GM18502 (cell line): Measurements from ENCODE around the gene HDAC6.
A peak's percentile ranks its signal among the peaks of the same experiment; 100 is the strongest.
"Not testable (repeated sequence)": the region's sequence is repeated elsewhere in the genome, so short reads cannot be mapped to it uniquely, and the experiment has no call there.

ENCODE experiments used
- ATAC-seq: cut with Tn5 transposase; IDR thresholded peaks from one replicate; pipeline ENCODE4 v1.9.1; 2021; ENCODE audit warnings: mild to moderate bottlenecking; ENCODE audit not compliant: unreplicated experiment, poor library complexity

HDAC6 gene

DNA sequence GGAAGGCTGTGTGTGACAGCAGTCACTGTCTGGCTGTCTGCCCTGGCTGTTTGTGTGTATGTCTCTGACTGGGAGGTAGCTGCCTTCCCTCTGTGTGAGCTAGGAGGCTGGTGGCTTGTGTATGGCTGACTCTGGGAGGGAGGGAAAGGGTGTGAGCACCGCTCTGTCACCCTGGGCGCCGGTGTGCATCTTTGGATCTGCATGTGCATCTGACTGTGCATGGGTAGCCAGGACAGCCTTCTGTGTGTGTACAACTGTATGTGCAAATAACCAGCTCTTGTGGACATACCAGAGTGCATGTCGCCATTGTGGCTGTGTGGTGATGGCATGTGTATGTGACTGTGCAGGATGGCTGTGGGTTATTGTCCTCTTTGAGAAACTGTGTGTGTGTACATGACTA lies 17.0 kb downstream of the HDAC6 start:
- no peak for ATAC-seq

DNA sequence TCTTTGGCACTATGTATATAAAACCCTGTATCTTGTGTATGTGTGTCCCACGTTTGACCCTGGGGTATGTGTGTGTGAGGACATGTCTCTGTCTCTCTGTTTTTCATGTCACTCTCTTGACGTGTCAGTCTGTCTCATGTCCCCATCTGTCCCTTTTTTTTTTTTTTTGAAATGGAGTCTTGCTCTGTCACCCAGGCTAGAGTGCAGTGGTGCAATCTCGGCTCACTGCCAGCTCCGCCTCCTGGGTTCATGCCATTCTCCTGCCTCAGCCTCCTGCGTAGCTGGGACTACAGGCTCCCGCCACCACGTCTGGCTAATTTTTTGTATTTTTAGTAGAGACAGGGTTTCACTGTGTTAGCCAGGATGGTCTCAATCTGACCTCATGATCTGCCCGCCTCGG lies 17.5 kb downstream of the HDAC6 start:
- ATAC-seq, result not testable (repeated sequence)

- ATAC-seq, result no peak
These were observed 21.2 kb downstream of the HDAC6 start for GRCh38 chrX:48823053-48823452.

GRCh38 chrX:48824066-48824465 lies 22.2 kb downstream of the HDAC6 start:
- no peak for ATAC-seq

- ATAC-seq, result peak; percentile 44
These were observed 24.4 kb downstream of the HDAC6 start, which contains the start of gene ERAS for GRCh38 chrX:48826135-48826875. Gene ERAS, plus strand, starts transcription at chrX:48826513. Its CDS starts 2,611 bp downstream, at chrX:48829124.

GRCh38 chrX:48826876-48827653 lies 25.2 kb downstream of the HDAC6 start:
- ATAC-seq, result no peak

DNA sequence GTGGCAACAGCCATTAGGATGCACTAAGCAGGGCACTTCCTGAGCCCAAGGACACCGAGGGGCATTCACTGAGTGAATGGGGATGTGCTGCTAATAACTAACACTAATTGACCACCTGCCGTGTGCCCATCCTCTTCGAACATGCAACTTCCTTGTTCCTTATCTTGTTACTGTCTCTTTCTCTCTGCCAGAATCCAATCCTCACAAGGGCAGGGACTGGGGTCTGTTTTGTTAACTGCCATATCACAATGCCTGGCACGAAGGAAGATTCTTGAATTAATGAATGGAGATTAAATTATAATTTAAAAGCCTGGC lies 25.7 kb downstream of the HDAC6 start:
- no peak for ATAC-seq

DNA sequence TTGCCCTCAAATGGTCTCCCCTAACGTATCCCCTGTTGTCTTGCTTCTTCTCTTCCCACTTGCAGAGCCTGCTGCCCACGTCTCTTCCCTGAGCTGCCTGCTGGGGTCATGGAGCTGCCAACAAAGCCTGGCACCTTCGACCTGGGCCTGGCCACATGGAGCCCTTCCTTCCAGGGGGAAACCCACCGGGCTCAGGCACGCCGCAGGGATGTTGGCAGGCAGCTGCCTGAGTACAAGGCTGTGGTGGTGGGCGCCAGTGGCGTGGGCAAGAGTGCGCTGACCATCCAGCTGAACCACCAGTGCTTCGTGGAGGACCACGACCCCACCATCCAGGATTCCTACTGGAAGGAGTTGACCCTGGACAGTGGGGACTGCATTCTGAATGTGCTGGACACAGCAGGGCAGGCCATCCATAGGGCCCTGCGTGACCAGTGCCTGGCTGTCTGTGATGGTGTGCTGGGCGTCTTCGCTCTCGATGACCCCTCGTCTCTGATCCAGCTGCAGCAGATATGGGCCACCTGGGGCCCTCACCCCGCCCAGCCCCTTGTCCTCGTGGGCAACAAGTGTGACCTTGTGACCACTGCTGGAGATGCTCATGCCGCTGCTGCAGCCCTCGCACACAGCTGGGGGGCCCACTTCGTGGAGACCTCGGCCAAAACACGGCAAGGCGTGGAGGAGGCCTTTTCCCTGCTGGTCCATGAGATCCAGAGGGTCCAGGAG lies 27.3 kb downstream of the HDAC6 start:
- ATAC-seq, result no peak

GRCh38 chrX:48831136-48831908 lies 29.5 kb downstream of the HDAC6 start:
- ATAC-seq, result no peak

GRCh38 chrX:48831909-48832291 lies 30.0 kb downstream of the HDAC6 start:
- ATAC-seq, result no peak

GRCh38 chrX:48833542-48834138 lies 31.8 kb downstream of the HDAC6 start:
- no peak for ATAC-seq

DNA sequence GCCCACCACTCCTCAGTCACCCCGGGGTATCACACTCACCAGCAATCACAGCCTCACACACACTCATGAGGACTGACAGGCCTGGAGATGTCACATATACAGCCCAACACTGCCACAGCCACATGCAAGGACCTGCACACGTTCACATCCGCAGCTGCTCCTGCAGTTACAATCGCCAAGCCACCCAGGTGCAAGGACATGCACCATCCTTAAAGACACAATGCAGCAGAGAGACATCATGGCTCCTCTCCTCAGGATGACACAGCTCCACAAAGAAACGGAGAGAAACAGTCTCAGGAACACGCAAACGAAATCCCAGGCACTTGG lies 32.5 kb downstream of the HDAC6 start:
- ATAC-seq, result no peak

DNA sequence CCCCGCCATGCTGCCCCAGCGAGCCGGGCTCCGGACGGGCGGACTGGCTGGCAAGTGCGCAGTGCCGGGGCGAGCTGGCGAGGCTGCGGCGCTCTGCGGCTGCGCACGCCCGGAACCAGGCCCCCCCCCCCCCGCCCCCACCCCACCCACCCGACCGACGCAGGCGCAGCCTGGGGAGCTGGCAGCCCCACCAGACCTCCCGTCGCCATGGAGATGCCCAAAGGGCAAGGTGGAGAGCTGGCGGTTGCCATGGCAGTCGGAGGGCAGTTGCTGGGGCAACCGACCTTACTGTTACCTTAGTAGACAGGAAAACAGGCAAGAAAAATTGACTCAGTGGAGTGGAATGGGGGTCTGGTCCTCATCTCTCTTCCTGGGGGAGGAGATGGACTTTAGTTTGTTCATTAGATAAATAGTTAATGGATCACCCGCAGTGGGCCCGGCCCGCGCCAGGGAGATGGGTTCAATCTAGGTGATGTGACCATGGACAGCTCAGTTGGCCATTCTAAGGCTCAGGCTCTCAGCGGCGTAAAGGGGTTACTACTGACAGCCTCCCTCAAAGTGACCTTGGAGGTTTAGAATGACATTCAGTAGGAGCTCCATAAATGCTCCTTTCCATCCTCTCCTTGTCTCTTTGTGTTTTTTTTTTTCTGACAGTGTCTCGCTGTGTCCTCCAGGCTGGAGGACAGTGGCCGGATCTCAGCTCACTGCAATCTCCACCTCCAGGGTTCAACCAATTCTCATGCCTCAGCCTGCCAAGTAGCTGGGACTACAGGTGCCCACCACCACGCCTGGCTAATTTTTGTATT lies 33.9 kb downstream of the HDAC6 start, which contains the start of gene PCSK1N:
Gene PCSK1N, minus strand, starts transcription at position 87 of the 806 bp plus-strand sequence. Its CDS starts 78 bp downstream, at position 9.
- ATAC-seq, result no peak

- no peak for ATAC-seq
These were observed 37.8 kb downstream of the HDAC6 start for GRCh38 chrX:48839686-48840085.

DNA sequence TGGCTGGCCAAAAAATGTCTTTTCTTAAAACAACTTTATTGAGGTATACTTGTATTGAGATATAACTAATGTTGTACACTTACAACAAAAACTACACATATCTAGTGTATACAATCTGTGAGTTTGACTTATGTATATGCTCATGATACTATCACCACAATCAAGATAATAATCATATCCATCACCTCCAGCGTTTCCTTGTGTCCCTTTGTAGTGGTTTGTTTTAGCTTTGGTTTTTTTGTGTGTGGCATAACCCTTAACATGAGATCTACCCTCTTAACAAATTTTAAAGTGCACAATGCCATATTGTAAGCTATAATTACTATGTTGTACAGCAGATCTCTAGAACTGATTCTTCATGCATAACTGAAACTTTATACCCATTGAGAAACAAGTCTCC lies 47.0 kb downstream of the HDAC6 start:
- no peak for ATAC-seq

DNA sequence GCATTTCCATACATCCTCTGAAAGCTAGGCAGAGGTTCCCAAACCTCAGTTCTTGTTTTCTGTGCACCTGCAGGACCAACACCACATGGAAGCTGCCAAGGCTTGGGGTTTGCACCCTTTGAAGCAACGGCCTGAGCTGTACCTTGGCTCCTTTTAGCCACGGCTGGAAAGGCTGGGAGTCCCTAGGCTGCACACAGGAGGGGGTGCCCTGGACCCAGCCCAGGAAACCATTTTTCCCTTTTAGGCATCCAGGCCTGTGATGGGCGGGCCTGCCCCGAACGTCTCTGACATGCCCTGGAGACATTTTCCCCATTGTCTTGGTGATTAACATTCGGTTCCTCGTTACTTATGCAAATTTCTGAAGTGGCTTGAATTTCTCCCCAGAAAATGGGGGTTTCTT lies 51.0 kb downstream of the HDAC6 start:
- no peak for ATAC-seq

DNA sequence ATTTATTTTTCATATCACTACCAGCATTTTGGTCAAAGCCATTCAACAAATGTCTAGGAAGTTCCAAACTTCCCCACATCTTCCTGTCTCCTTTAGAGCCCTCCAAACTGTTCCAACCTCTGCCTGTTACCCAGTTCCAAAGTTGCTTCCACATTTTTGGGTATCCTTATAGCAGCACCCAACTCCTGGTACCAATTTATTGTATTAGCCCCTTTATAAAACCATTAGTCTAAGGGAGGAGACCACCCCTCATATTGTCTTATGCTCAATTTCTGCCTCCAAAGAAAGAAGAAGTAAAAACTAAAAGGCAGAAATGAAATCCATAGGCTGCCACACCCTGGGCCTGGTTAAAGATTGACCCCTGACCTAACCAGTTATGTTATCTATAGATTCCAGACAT lies 51.6 kb downstream of the HDAC6 start:
- not testable (repeated sequence) for ATAC-seq

- ATAC-seq, result not testable (repeated sequence)
These were observed 52.4 kb downstream of the HDAC6 start for GRCh38 chrX:48854121-48854804.

- no peak for ATAC-seq
These were observed 53.0 kb downstream of the HDAC6 start for GRCh38 chrX:48854898-48855297.
